MCF 10A (cell line): Measurements from ENCODE around the gene CDC42EP1. TPM values are rescaled to one million over a fixed set of nuclear protein-coding genes. Genes with fewer than 3 reads are reported as not detected.

ENCODE experiments used
- BruUV-seq: library from RNA; stranded (reverse); fragments of 400-500 nt; replicated peaks from 2 replicates; lab custom pipeline; 2021; lab: Mats Ljungman, UMichigan
- CTCF ChIA-PET: fragments of 300-600 bp; sonication (Branson Sonifier 250); formaldehyde crosslinking; extraction: SDS; loops from one replicate; lab custom pipeline; 2021; ENCODE audit warnings: antibody characterized with exemption, inconsistent platforms; lab: Yijun Ruan, JAX
- POLR2A ChIA-PET: fragments of 300-600, 350-650 bp; sonication (Branson Sonifier 250); formaldehyde crosslinking; extraction: SDS; loops from one replicate; lab custom pipeline; 2020; ENCODE audit warnings: antibody characterized with exemption, inconsistent platforms; lab: Yijun Ruan, JAX
- DNase-seq: peaks from one replicate; pipeline ENCODE4 v3.0.0-alpha.2; 2018; ENCODE audit not compliant: unreplicated experiment
- H3K27ac Mint-ChIP-seq: one replicate; pipeline ENCODE4 v1.8.0; 2022; ENCODE audit warnings: mild to moderate bottlenecking, low read depth, mixed read lengths; ENCODE audit not compliant: unreplicated experiment
- H3K27me3 Mint-ChIP-seq: one replicate; pipeline ENCODE4 v1.8.0; 2022; ENCODE audit warnings: mixed read lengths; ENCODE audit not compliant: insufficient read depth, unreplicated experiment
- H3K36me3 Mint-ChIP-seq: one replicate; pipeline ENCODE4 v1.8.0; 2022; ENCODE audit warnings: mild to moderate bottlenecking, moderate library complexity, mixed read lengths; ENCODE audit not compliant: insufficient read depth, unreplicated experiment
- H3K4me1 Mint-ChIP-seq: one replicate; pipeline ENCODE4 v1.8.0; 2022; ENCODE audit warnings: mixed read lengths; ENCODE audit not compliant: insufficient read depth, unreplicated experiment
- H3K4me3 Mint-ChIP-seq: one replicate; pipeline ENCODE4 v1.8.0; 2022; ENCODE audit warnings: mild to moderate bottlenecking, moderate library complexity, mixed read lengths; ENCODE audit not compliant: unreplicated experiment
- H3K9me3 Mint-ChIP-seq: one replicate; pipeline ENCODE4 v1.8.0; 2022; ENCODE audit warnings: mixed read lengths; ENCODE audit not compliant: unreplicated experiment
- CTCF ChIP-seq: fragments of 200-600 bp; IDR thresholded peaks from one replicate; pipeline ENCODE4 v1.8.0; 2022; ENCODE audit warnings: antibody characterized with exemption, mild to moderate bottlenecking; ENCODE audit not compliant: unreplicated experiment
- intact Hi-C: fragments of 100-400 bp; cut with micrococcal nuclease; formaldehyde crosslinking; loops from 2 replicates; pipeline ENCODE4 v1.14.1; 2022
- total RNA-seq: library from RNA; stranded (reverse); gene quantifications from 2 replicates; pipeline ENCODE4 v1.2.3, GENCODE V29; 2022

The CDC42EP1 gene
- total RNA-seq, 1 experiment from 2014 or later: 148 TPM

- peak overlapping the region; percentile 33 for H3K4me3 Mint-ChIP-seq
- no peaks in the 10 kb centered on the region for H3K9me3 Mint-ChIP-seq
- ChIA-PET CTCF (interaction anchor here (0.6 to 15.3 kb wide), 10 partner anchors 9 to 1661 kb away, joined by 3 to 667 read pairs (median 4); no protein-coding TSS in a partner anchor), POLR2A (interaction anchor here (0.5 to 8.6 kb wide), 11 partner anchors 9 to 532 kb away, joined by 3 to 194 read pairs (median 4); partner anchors contain the start of gene GGA1)
- no peak for TF ChIP-seq CTCF
- H3K4me1 Mint-ChIP-seq: peaks cover 26% of the 10 kb centered on the region
- peak overlapping the region; percentile 71 for H3K27ac Mint-ChIP-seq
- no peaks in the 10 kb centered on the region for H3K27me3 Mint-ChIP-seq
- H3K36me3 Mint-ChIP-seq: peaks cover 23% of the 10 kb centered on the region
- intact Hi-C loops: loop anchor here (10.0 kb wide), 1 partner anchor 89 kb away; no protein-coding TSS in a partner anchor
- peak; percentile 35 for DNase-seq
- no TSS peak for BruUV-seq
Measured at GRCh38 chr22:37564111-37564711, 3.9 kb downstream of the CDC42EP1 start.

DNA sequence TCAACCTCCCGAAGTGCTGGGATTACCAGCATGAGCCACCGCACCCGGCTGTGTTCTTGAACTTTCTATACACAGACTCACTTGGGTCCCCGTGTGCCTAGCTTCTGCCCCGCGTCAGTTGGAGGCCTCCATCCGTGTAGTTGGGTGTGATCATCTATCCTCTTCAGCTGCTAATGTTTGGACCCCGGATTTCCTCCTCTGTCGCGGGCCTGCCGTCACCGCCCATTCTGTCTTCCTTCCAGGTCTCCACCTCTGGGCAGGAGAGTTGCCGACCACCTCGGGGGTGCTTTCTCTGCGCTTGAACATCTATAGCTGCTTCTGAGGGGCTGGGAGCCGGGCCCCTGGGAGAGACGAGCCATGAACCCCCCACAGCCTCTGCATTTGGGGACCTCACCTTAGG is 5.5 kb downstream of the CDC42EP1 start:
- BruUV-seq: no TSS peak
- peaks cover 28% of the 10 kb centered on the region for H3K36me3 Mint-ChIP-seq
- no peak for DNase-seq
- no peaks in the 10 kb centered on the region for H3K9me3 Mint-ChIP-seq
- peaks cover 37% of the 10 kb centered on the region for H3K4me1 Mint-ChIP-seq
- intact Hi-C loops: loop anchor here (10.0 kb wide), 1 partner anchor 91 kb away; no protein-coding TSS in a partner anchor
- no peak overlapping the region for H3K27ac Mint-ChIP-seq
- no peak for TF ChIP-seq CTCF
- H3K4me3 Mint-ChIP-seq: no peak overlapping the region
- no peaks in the 10 kb centered on the region for H3K27me3 Mint-ChIP-seq
- ChIA-PET CTCF (interaction anchor here (1.1 to 15.3 kb wide), 6 partner anchors 20 to 93 kb away, joined by 4 to 667 read pairs (median 20); no protein-coding TSS in a partner anchor), POLR2A (interaction anchor here (1.7 to 8.6 kb wide), 3 partner anchors 22 to 40 kb away, joined by 8 to 194 read pairs (median 19); no protein-coding TSS in a partner anchor)

GRCh38 chr22:37566329-37566837 is 6.1 kb downstream of the CDC42EP1 start:
- H3K27me3 Mint-ChIP-seq: no peaks in the 10 kb centered on the region
- TF ChIP-seq CTCF: no peak
- no peak overlapping the region for H3K27ac Mint-ChIP-seq
- no peaks in the 10 kb centered on the region for H3K9me3 Mint-ChIP-seq
- ChIA-PET POLR2A (interaction anchor here (1.7 to 8.6 kb wide), 3 partner anchors 23 to 41 kb away, joined by 8 to 194 read pairs (median 19); no protein-coding TSS in a partner anchor), CTCF (interaction anchor here (0.6 to 15.3 kb wide), 17 partner anchors 9 to 307 kb away, joined by 3 to 667 read pairs (median 10); no protein-coding TSS in a partner anchor)
- peaks cover 28% of the 10 kb centered on the region for H3K36me3 Mint-ChIP-seq
- peaks cover 37% of the 10 kb centered on the region for H3K4me1 Mint-ChIP-seq
- intact Hi-C loops: loop anchor here (10.0 kb wide), 1 partner anchor 92 kb away; no protein-coding TSS in a partner anchor
- BruUV-seq: no TSS peak
- DNase-seq: no peak
- no peak overlapping the region for H3K4me3 Mint-ChIP-seq
